ENCODE measurements around the gene PLCB2.

GRCh38 chr15:40335938-40336743 is 28.4 kb upstream of the PLCB2 start:
- no peak for TF ChIP-seq GATA3 (IDR thresholded peaks at IDR 0.05; ENCODE audit: low read depth, low read length)
- TF ChIP-seq GATA2 (IDR thresholded peaks at IDR 0.05; ENCODE audit: low read depth, low read length) = no peak

Data from SH-SY5Y (cell line).